Astrocyte of the spinal cord (primary cell): ENCODE measurements around the gene GNG7.
"Not testable (repeated sequence)": the region's sequence is repeated elsewhere in the genome, so short reads cannot be mapped to it uniquely, and the experiment has no call there.

ENCODE experiments used
- DNase-seq: peaks from one replicate; pipeline ENCODE4 v3.0.0; 2011; ENCODE audit warnings: low read depth, low spot score
- H3K4me3 ChIP-seq: 2 replicates; pipeline ENCODE4 v1.5.1; 2011; ENCODE audit warnings: low read depth, mild to moderate bottlenecking, low read length, moderate library complexity
- CTCF ChIP-seq: IDR thresholded peaks from 2 replicates; pipeline ENCODE4 v1.5.1; 2012; ENCODE audit warnings: low read depth, mild to moderate bottlenecking, low read length, inconsistent platforms
- in situ Hi-C: cut with HindIII; loops from 2 replicates; pipeline ENCODE4 v1.10.0; 2017; ENCODE audit warnings: low sequenced_read_pairs

Gene GNG7

DNA sequence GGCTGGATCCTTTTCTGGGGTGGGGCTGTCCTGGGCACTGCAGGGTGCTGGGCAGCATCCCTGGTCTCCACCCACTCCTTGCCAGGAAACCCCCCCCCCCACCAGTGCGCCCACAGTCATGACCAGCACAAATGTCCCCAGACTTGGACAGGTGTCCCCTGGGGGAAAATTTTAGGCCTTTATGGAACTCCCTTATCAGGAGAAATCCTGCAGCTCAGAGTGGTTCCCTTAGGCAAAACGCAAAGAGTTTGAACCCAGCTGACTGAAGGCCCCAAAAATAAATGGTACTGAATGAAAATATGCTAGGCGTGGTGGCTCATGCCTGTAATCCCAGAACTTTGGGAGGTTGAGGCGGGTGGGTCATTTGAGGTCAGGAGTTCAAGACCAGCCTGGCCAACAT lies 174.8 kb downstream of the GNG7 start:
- in situ Hi-C loops, result no loop called here
- DNase-seq, result no peak
- H3K4me3 ChIP-seq, result no peak overlapping the region
- TF ChIP-seq CTCF, result no peak

- DNase-seq, result no peak
- H3K4me3 ChIP-seq, result no peak overlapping the region
- no peak for TF ChIP-seq CTCF
- in situ Hi-C loops, result no loop called here
Measured at GRCh38 chr19:2527171-2527570, 175.3 kb downstream of the GNG7 start.

DNA sequence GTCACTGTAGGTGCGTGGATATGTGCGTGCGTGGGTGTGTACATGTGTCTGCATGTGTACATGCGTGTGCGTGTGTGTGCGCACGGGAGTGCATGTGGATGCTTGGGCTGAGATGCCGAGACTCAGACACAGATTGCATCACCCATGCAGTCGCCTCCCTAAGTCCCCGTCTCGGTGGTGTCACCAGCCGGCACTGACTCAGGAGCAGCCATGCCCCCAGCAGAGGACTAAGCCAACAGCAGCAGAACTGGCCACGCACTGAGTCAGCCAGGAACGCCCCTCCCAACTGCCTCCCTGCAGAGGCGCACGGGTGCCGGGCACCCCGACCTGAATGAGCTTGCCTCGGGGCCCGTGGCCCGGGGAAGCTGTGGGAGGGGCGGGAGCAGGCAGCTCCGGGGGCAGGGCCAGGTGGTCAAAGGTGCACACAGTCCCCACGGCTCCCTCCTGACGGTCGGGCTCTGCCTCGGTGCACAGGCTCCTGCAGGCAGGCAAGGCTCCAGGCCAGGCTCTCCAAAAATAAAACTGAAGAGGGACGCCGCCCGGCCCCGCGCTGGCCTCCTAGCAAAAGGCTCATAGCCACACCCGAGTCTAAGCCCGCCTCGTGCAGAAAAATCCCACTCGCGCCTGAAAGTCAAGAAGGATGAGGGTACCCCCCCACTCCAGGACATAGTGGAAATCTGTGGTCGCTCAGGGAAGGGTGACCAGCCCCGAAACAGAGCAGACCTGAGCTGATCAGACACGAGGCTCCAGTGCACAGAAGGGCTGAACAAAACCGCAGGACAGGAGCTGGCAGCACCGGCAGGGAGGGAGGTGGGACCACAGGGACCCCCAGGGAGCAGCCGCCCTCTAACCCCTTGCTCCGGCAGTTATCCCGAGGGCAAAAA lies 177.4 kb downstream of the GNG7 start:
- TF ChIP-seq CTCF, result no peak
- H3K4me3 ChIP-seq, result peak overlapping the region; percentile 14
- in situ Hi-C loops, result no loop called here
- peak; percentile 76 for DNase-seq

DNA sequence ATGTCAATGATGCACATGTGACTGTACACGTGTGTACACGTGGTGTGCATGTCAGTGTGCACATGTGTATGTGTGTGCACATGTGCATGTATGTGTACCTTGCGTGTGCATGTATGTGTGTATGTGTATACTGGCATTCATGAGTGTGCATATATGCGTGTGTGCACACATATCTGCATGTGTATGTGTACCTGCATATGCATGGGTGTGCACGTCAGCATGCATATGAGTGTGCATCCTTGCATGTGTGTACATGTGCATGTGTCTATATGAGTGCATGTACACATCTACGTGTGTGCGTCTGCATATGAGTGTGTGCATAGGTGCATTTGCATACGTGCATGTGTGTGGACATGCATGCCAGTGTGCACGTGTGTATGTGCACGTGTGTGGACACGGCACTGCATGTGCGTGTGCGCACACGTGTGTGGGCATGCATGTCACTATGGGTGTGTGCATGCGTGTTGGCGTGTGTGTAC lies 178.1 kb downstream of the GNG7 start:
- in situ Hi-C loops, result no loop called here

DNA sequence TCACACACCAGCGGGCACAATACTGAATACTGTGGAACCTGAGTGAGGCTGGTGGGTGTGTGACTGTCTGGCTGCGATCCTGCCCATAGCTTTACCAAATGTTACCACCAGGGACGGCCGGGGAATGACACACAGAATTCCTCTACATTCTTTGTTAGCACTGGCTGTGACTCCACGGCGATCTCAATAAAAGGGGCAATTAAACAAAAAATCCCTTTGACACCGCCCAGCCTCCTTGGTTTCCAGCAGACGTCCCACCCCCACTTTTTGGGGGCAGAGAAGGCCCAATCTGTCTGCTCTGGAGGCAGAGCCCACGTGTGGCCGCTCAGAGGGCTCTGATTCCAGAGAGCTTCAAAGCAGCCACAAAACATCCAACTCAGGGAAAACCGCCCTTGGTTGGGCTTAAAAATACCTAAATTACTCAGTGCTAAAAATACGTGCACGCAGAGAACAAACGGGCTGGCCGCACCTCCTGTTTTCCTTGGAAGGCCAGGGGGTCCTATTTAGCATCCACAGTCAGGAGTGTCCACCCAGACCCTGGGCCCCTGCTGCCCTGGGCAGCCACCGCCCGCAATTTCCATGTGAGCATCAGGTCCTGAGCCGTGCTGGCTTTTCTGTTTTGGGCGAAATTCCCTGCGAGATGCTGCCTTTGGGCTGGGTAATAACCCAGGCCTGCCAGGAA lies 178.7 kb downstream of the GNG7 start:
- no peak overlapping the region for H3K4me3 ChIP-seq
- in situ Hi-C loops, result no loop called here
- DNase-seq, result peak; percentile 92
- TF ChIP-seq CTCF, result peak; percentile 49

More for the DNA sequence above, 178.1 kb downstream of the GNG7 start:
- no peak overlapping the region for H3K4me3 ChIP-seq
- DNase-seq, result no peak
- no peak for TF ChIP-seq CTCF

DNA sequence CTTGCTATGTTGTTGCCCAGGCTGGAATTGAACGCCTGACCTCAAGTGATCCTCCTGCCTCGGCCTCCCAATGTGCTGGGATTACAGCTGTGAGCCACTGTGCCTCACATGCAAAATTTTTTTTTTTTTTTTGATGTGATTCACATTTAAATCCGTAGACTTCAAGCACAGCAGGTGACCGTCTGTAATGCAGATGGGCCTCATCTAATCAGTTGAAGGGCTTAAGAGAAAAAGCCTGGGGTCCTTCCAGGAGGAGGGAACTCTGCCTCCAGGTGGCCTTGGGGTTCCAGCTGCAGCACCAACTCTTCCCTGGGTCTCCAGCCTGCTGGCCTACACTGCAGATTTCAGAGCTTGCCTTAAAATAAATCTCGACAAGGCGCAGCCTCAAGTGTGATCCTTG lies 183.0 kb downstream of the GNG7 start:
- in situ Hi-C loops, result no loop called here
- no peak for DNase-seq
- H3K4me3 ChIP-seq, result no peak overlapping the region
- no peak for TF ChIP-seq CTCF

GRCh38 chr19:2518856-2519255 lies 183.6 kb downstream of the GNG7 start:
- H3K4me3 ChIP-seq, in situ Hi-C loops: not testable (repeated sequence)
- peak; percentile 31 for DNase-seq
